ENCODE results near the gene APBB3.

DNA sequence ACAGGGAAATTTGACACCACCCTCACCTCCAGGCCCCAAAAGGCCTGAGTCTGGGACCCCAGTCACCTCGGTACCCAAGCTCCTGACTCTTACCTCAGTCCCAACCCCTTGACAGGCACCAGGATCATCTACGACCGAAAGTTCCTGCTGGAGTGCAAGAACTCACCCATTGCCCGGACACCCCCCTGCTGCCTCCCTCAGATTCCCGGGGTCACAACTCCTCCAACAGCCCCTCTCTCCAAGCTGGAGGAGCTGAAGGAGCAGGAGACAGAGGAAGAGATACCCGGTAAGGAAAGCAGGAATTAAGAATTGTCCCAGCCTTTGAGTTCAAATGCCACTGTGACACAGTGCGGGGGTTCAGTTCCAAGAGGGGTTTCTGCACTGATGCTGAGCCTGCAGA is 15.6 kb downstream of the APBB3 start:
- TF ChIP-seq TRIM28 (IDR thresholded peaks at IDR 0.05) (no peak), CHCHD3 (CRISPR knock-in tag; IDR thresholded peaks at IDR 0.05) (no peak), TAF1 (IDR thresholded peaks at IDR 0.05; ENCODE audit: control insufficient read depth, extremely low read depth, insufficient read depth, low read length, severe bottlenecking) (no peak), ZNF3 (CRISPR knock-in tag; IDR thresholded peaks at IDR 0.05) (no peak), POLR2A (conservative IDR thresholded peaks at IDR 0.05) (no peak; the same call in 1 of the 2 replicates), SRF (CRISPR knock-in tag; IDR thresholded peaks at IDR 0.05) (no peak), STAG1 (CRISPR knock-in tag; IDR thresholded peaks at IDR 0.05; ENCODE audit: borderline replicate concordance) (no peak), CTCF (IDR thresholded peaks at IDR 0.05 in 2 of 3, conservative IDR thresholded peaks at IDR 0.05 in 1 of 3; ENCODE audit: insufficient read depth in 2 of 3, low read depth in 1 of 3, low read length in 3 of 3) (no peak), ZNF717 (CRISPR knock-in tag; IDR thresholded peaks at IDR 0.05) (no peak), SP1 (CRISPR knock-in tag; IDR thresholded peaks at IDR 0.05) (no peak), ZFP36 (IDR thresholded peaks at IDR 0.05; ENCODE audit: low read depth, low read length, partially characterized antibody) (no peak), ZNF431 (CRISPR knock-in tag; IDR thresholded peaks at IDR 0.05) (no peak)
- TF ChIP-seq, protein P1, sequence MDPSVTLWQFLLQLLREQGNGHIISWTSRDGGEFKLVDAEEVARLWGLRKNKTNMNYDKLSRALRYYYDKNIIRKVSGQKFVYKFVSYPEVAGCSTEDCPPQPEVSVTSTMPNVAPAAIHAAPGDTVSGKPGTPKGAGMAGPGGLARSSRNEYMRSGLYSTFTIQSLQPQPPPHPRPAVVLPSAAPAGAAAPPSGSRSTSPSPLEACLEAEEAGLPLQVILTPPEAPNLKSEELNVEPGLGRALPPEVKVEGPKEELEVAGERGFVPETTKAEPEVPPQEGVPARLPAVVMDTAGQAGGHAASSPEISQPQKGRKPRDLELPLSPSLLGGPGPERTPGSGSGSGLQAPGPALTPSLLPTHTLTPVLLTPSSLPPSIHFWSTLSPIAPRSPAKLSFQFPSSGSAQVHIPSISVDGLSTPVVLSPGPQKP (CRISPR knock-in tag; IDR thresholded peaks at IDR 0.05), result no peak

Data from K562 (cell line).